PC-9 (cell line): Measurements from ENCODE around the gene HCCS.

Experiments
- CTCF ChIP-seq: fragments of 200-600 bp; sonication (generic); conservative IDR thresholded peaks from 2 replicates; pipeline ENCODE4 v1.6.1; 2017; ENCODE audit warnings: mixed run types, antibody characterized with exemption, mild to moderate bottlenecking, moderate library complexity
- EZH2 ChIP-seq: fragments of 200-600 bp; sonication (generic); IDR thresholded peaks from 2 replicates; pipeline ENCODE4 v1.8.0; 2017; ENCODE audit warnings: antibody characterized with exemption, low read depth

- TF ChIP-seq CTCF (no peak), EZH2 (no peak)
These were observed 2.7 kb upstream of the HCCS start for GRCh38 chrX:11108253-11108941.
